Measurements from ENCODE around the gene SLC25A21.
A peak's percentile ranks its signal among the peaks of the same experiment; 100 is the strongest.

The SLC25A21 gene

DNA sequence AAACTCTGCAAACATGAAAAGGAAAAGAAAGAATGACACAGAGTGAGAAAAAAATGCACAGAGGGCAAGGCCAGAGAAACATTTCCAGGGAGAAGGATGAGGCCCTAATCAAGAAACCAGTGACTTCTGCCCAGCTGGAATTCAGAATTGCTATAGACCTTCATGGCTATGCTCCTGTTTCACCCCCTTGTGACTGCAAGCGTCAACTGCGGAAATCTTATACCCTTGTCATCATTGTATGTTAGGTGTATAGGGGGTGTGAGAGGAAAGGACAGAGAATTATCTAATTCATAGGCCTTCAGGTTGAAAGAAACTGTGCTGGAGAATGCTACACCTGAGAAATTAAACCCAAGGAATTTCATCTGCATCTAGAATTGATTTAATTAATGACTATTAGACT lies 117.5 kb downstream of the SLC25A21 start:
- no peak overlapping the region for H3K4me3 ChIP-seq (ENCODE audit: low read depth, low read length)
- TF ChIP-seq, protein P1, sequence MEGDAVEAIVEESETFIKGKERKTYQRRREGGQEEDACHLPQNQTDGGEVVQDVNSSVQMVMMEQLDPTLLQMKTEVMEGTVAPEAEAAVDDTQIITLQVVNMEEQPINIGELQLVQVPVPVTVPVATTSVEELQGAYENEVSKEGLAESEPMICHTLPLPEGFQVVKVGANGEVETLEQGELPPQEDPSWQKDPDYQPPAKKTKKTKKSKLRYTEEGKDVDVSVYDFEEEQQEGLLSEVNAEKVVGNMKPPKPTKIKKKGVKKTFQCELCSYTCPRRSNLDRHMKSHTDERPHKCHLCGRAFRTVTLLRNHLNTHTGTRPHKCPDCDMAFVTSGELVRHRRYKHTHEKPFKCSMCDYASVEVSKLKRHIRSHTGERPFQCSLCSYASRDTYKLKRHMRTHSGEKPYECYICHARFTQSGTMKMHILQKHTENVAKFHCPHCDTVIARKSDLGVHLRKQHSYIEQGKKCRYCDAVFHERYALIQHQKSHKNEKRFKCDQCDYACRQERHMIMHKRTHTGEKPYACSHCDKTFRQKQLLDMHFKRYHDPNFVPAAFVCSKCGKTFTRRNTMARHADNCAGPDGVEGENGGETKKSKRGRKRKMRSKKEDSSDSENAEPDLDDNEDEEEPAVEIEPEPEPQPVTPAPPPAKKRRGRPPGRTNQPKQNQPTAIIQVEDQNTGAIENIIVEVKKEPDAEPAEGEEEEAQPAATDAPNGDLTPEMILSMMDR (IDR thresholded peaks at IDR 0.05; ENCODE audit: low read depth, low read length) = no peak
- DNase-seq (ENCODE audit: low read depth, low spot score) = no peak
- in situ Hi-C loops (cut with HindIII; ENCODE audit: low sequenced_read_pairs) = no loop called here

DNA sequence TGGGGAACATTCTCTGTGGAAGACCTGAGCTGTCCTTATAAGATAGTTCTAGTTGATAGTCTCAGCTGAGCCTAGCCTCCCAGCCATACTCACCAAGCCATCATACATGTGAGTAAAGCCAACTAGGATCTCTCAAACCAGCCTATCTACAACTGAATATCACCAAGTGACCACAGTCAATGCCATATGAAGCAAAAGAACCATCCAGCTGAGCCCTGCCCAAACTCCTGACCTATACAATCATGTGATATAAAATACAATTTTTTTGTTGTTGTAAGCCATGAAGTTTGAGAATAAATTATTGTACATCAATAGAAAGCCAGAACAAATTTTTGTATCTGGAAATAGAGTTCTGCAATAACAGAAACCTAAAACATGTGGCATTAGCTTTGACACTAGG lies 118.3 kb downstream of the SLC25A21 start:
- in situ Hi-C loops (cut with HindIII; ENCODE audit: low sequenced_read_pairs) = no loop called here
- no peak overlapping the region for H3K4me3 ChIP-seq (ENCODE audit: low read depth, low read length)
- TF ChIP-seq, protein P1 (IDR thresholded peaks at IDR 0.05; ENCODE audit: low read depth, low read length) = no peak
- no peak for DNase-seq (ENCODE audit: low read depth, low spot score)

DNA sequence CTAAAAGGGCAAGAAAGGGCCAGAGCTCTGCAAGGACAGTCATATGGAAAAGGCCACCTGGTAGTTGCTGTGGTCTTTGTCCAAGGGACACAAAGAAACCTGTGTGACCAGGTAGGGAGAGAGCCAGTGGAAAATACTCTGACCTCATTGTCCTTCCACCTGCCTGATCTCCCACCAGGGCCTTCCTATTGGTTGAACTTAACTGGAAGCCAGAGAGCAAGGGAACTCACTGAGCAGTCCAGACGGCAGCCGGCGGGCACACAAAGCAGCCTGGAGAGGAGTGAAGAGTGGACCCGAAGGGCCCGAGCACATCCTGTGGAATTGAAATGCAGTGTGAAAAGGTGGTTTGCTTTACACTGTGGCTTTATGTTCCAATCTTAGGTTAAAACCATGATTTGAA lies 120.7 kb downstream of the SLC25A21 start:
- no peak for DNase-seq (ENCODE audit: low read depth, low spot score)
- in situ Hi-C loops (cut with HindIII; ENCODE audit: low sequenced_read_pairs) = no loop called here
- no peak overlapping the region for H3K4me3 ChIP-seq (ENCODE audit: low read depth, low read length)
- TF ChIP-seq, protein P1 (IDR thresholded peaks at IDR 0.05; ENCODE audit: low read depth, low read length) = no peak

DNA sequence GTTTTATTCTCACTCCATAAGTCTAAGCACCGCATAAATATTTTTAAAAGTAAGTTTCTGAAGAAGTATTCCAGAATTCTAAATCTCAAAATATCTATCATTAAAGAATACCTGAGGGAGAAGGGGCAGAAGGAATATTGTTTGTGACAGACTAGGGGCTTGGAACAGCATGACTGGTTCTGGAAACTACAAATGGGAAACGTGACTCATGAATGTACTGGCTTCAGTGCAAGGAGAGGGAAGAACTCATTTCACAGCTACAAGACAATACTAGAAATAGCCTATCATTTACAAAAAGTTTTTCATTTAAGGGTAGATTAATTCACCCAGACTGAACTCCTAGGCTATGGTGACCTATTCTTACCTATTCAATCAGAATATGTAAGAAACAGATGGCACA lies 121.3 kb downstream of the SLC25A21 start:
- in situ Hi-C loops (cut with HindIII; ENCODE audit: low sequenced_read_pairs) = no loop called here
- DNase-seq (ENCODE audit: low read depth, low spot score) = peak; percentile 37
- TF ChIP-seq, protein P1 (IDR thresholded peaks at IDR 0.05; ENCODE audit: low read depth, low read length) = no peak
- H3K4me3 ChIP-seq (ENCODE audit: low read depth, low read length) = no peak overlapping the region

DNA sequence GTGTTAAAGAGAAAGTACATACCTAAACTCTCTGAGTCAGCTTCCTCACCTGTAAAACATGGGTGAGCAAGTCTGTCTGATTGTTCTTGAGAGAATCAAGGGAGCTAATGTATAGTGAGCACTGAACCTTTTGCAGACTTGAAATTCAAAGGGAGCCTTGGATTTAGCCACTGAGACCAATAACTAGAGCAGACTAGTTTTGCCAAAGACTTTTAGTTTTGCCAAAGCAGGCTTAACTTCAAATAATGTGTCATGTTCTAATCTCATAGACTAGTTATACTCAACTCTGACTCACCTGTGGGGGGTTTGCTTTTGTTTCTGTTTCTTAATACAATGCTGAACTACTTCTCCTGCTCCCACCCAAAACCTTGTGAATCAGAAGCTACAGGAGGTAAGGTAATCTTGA lies 123.7 kb downstream of the SLC25A21 start:
- in situ Hi-C loops (cut with HindIII; ENCODE audit: low sequenced_read_pairs) = no loop called here
- TF ChIP-seq, protein P1 (IDR thresholded peaks at IDR 0.05; ENCODE audit: low read depth, low read length) = no peak
- no peak overlapping the region for H3K4me3 ChIP-seq (ENCODE audit: low read depth, low read length)
- peak; percentile 50 for DNase-seq (ENCODE audit: low read depth, low spot score)

DNA sequence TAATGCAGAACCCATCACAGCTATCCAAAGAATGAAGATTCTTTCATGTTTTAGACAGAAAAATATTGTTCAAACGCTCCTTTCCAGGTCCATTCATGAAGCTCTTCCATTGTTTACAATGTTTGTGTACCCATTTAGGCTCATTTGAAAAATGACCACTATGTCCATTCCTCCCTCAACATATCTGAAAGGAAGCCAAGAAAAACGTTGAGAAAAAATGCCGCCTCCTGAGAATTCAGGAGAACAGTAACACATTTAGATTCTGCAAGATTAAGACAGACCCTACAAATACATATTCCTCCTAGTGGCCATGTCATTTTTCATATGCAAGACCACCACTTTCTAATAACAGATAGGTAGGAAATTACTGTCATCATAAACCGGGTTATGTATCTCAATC lies 124.4 kb downstream of the SLC25A21 start:
- TF ChIP-seq, protein P1 (IDR thresholded peaks at IDR 0.05; ENCODE audit: low read depth, low read length) = no peak
- in situ Hi-C loops (cut with HindIII; ENCODE audit: low sequenced_read_pairs) = no loop called here
- H3K4me3 ChIP-seq (ENCODE audit: low read depth, low read length) = no peak overlapping the region
- DNase-seq (ENCODE audit: low read depth, low spot score) = peak; percentile 46

DNA sequence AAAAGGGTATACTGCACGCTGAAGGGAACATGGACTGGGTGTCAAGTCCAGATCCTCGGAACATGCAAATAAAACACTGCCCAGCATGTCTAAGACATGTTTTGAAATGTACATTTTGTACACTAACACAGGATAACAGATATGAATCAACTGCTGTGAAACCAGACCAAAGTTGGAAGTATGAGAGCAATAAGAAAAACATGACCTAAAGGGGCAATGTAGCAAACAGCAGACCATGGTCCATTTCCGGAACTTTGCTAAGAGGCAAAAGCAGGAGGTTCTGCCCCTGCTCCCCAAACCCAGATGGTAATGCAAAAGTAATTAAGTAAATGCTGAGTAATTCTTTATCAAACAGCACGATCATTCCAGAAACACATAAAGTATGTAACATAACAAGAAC lies 125.2 kb downstream of the SLC25A21 start:
- no peak for DNase-seq (ENCODE audit: low read depth, low spot score)
- in situ Hi-C loops (cut with HindIII; ENCODE audit: low sequenced_read_pairs) = no loop called here
- no peak overlapping the region for H3K4me3 ChIP-seq (ENCODE audit: low read depth, low read length)
- TF ChIP-seq, protein P1 (IDR thresholded peaks at IDR 0.05; ENCODE audit: low read depth, low read length) = no peak
